Epithelial cell of esophagus (primary cell): ENCODE data around the gene FHOD3.
A peak's percentile ranks its signal among the peaks of the same experiment; 100 is the strongest.

Experiments
- DNase-seq: peaks from one replicate; pipeline ENCODE4 v3.0.0; 2010; ENCODE audit warnings: low read depth
- H3K4me3 ChIP-seq: 2 replicates; pipeline ENCODE4 v1.5.1; 2011; ENCODE audit warnings: mild to moderate bottlenecking, low read length, control low read depth
- CTCF ChIP-seq: IDR thresholded peaks from 2 replicates; pipeline ENCODE4 v1.5.1; 2011; ENCODE audit warnings: low read depth, mild to moderate bottlenecking, low read length, control low read depth, inconsistent platforms; ENCODE audit not compliant: insufficient read depth; ENCODE audit errors: missing control alignments

The FHOD3 gene

GRCh38 chr18:36613069-36613468 is 315.6 kb downstream of the FHOD3 start:
- no peak overlapping the region for H3K4me3 ChIP-seq
- DNase-seq, result no peak
- no peak for TF ChIP-seq CTCF

GRCh38 chr18:36613810-36614209 is 316.3 kb downstream of the FHOD3 start:
- no peak overlapping the region for H3K4me3 ChIP-seq
- no peak for DNase-seq
- TF ChIP-seq CTCF, result no peak

GRCh38 chr18:36620788-36621187 is 323.3 kb downstream of the FHOD3 start:
- no peak for TF ChIP-seq CTCF
- no peak for DNase-seq
- H3K4me3 ChIP-seq, result no peak overlapping the region

- TF ChIP-seq CTCF, result no peak
- no peak overlapping the region for H3K4me3 ChIP-seq
Observed at GRCh38 chr18:36622610-36623009, 325.1 kb downstream of the FHOD3 start.

GRCh38 chr18:36623091-36623490 is 325.6 kb downstream of the FHOD3 start:
- TF ChIP-seq CTCF, result no peak
- H3K4me3 ChIP-seq, result no peak overlapping the region
- no peak for DNase-seq

More at GRCh38 chr18:36622610-36623009, 325.1 kb downstream of the FHOD3 start:
- peak; percentile 14 for DNase-seq

GRCh38 chr18:36623681-36624190 is 326.2 kb downstream of the FHOD3 start:
- H3K4me3 ChIP-seq, result no peak overlapping the region

More at GRCh38 chr18:36623681-36624190, 326.2 kb downstream of the FHOD3 start:
- no peak for TF ChIP-seq CTCF
- DNase-seq, result no peak
